ENCODE measurements around the gene GJC3.
A peak's percentile ranks its signal among the peaks of the same experiment; 100 is the strongest.
"Not testable (repeated sequence)": the region's sequence is repeated elsewhere in the genome, so short reads cannot be mapped to it uniquely, and the experiment has no call there.

Gene GJC3

DNA sequence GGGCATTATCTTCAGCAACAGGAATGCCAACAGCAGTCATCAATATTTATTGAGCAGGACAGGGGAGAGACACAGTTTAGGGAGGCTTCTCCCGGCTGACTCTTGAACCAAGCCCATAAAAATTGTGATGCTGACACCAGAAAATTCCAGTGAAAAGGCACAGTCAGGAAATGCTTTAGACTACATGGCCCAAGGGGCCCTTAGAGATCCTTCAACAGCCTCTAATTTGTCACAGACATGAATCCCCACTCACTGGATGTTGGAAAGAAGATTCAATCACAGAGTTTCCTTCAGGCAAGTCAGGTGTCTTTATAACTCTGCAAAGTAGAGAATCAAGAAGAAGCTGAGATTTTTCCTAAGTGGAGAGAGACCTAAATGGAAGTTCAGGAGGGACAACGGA lies 1.2 kb downstream of the GJC3 start:
- no peak for DNase-seq

DNA sequence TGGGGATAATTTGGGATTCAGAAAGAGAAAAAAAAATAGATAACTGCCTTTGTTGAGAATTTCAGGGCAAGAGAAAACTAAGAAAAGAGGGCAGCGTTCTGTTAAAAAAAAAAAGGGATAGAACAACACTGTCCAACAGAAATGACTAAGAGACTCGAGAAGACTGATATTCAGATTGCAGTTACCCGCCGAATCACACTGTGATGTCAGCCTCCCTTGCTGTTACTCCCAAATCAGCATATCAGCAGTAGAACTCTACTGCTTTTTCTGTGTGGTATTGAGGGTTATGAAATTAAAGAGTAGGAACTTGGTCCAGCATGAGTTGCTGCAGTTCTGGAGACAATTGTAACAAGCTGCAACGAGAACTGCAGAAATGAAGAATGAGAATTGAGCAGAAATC lies 1.9 kb downstream of the GJC3 start:
- DNase-seq: no peak

DNA sequence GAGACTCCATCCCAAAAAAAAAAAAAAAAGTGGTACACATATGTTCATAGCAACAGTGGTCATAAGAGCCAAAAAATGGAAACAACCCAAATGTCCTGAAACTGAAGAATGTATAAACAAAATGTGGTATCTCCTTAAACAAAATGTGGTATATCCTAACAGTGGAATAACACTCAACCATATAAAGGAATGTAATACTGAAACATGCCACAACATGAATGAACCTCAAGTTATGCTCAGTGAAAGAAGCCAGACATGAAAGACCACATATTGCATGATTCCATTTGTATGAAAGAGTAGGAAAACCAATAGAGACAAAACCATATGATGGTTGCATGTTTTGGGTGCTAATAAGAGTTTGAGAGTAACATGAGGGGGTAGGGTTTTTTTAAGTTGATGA lies 3.1 kb downstream of the GJC3 start:
- DNase-seq: no peak

DNA sequence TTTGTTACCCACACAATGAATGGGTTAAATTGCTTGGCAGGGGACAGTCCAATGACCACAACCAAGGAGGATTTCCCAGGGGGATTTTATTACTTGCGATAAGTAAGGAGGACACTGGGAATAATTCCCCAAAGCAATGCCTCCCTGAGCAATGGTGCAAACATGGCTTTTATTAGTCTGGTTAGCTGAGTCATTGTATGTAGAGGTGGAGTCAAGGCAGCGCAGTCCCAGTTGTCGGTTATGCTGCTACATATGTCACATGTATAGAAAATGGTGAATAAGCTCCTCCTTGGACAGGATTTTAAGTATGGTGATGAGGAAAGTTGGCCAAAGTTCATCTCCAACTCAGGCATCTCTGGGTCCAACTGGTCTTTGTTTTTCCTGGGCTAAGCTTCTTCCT lies 6.2 kb downstream of the GJC3 start:
- no peak for DNase-seq

DNA sequence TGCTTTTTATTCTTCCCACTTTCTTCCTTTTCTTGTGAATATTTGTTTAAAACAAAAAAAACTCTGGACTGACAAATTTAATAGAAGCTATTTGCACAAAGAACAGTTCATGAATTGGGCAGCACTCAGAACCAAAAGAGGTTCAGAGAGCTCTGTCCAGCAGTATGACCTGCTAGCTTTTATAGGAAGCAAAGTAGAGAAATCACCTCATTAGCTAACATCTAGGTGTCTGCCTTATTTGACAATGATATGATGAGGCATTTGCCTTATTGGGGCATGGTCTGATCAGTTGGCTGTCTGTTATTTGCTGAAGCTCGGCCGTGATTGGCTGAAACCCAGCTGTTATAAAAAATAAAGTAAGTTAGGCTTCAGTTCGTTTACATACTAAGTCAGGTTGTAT lies 9.3 kb downstream of the GJC3 start:
- DNase-seq: no peak

DNA sequence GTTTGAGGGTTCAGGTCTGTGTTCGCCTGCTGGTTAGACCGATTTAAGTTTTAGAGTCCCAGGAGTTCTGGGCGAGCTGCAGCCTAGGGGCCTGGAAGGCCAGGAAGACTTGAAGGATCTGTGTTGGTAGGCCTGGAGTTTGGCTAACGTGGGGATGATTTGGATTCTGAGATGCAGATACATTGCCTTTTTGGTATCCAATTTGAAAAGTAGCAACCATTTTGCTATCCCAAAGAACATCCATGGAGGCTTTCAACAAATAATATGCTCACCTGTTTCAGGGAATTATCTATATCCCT lies 9.7 kb downstream of the GJC3 start:
- DNase-seq: no peak

DNA sequence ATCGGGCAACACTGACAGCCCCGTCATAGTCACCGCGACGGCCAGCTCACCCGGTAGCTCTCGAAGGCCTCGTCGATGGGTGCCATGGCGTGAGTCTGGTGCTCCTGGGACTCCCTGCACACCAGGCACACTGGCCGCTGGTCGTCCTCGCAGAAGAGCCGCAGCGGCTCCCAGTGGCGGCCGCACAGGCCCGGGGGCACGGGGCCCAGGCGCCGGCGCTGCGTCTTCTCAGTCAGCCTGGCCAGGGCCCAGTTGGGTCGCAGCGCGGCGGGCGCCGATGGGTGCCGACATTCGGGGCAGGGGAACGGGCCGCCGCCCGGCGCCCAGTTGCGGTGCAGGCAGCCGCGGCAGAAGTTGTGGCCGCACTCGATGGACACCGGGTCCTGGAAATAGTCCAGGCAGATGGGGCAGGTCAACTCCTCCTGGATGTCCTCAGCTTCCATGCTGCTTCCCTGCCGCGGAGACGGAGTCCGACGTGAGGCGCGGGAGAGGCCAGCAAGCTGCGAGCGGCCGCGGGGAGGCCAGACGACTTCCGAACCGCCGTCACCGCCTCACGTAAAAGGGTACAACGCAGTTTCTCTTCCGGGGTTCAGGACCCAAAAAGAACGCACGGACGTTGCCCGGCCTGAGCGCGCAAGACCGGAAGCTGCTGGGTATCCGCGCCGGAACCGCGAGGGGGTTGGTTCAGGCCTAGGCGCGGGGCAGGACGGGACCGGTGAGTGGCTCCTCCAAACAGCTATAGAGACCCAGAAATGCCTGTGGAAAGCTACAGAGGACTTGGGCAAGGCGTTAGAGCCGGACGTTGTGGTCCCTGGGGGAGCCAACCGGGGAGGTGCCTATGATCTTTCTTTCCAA lies 10.2 kb downstream of the GJC3 start, which contains the start of gene TRIM4:
TSS of gene TRIM4 (minus strand) at position 572 of the 855 bp plus-strand sequence. CDS start at position 443, 129 bp downstream.
- peak; percentile 91 for DNase-seq

DNA sequence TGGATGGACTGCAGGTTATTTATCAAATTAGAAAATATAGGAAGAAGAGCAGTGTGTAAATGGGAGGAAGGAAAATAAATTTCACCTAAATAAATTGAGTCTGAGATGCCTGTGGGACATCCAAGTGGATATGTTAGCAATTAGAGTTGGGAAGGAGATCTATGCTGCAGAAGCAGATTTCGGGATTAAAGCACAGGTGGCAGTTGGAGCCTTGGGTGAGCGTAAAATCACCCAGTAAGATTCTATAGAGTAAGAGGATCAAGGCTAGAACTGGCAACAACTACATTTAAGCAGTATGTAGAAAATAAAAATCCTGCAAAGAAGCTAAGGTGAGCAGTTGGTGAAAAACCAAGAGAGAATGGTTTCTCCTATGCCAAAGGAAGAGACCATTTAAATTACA lies 18.4 kb downstream of the GJC3 start:
- DNase-seq: no peak

DNA sequence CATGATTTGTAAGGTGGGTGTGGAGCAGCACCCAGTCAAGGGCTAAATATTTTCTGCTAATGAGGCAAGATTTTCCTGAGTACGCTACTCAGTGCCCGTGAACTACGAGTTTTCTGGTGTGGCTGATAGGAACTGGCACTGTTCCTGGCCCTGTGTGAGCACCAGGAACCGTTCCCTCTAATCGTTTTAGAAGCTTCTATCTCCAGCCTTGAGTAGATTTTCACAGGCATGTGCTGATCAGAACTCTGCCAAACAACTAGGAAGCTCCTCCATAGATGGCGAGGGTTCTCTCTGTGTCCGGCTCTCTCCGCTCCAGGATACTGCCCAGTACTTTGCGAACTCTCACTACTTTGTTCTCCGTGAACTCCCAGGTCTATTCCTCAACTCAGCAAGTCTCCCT lies 27.8 kb downstream of the GJC3 start:
- no peak for DNase-seq

DNA sequence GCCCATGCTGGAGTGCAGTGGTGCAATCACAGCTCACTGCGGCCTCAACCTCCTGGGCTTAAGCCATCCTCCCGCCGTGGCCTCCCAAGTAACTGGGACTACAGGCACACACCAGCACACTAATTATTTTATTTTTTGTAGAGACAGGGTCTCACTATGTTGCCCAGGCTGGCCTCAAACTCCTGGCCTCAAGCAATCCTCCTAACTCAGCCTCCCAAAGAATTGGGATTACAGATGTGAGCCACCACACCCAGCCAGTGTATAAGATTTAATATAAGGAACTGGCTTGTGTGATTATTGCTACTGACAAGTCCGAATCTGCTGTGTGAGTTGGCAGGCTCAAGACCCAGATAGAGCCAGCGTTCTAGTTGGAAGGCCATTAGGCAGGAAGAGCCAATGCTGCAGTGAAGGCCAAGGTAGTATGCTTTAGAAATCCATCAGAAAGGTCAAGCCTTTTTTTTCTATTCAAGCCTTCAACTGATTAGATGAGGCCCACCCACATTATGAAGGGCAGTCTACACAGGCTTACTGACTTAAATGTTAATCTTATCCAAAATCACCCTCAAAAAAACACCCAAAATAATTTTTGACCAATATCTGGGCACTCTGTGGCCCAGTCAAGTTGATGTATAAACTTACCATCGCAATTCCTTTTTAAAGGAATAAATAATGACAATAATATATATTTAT lies 29.4 kb downstream of the GJC3 start:
- no peak for DNase-seq

DNA sequence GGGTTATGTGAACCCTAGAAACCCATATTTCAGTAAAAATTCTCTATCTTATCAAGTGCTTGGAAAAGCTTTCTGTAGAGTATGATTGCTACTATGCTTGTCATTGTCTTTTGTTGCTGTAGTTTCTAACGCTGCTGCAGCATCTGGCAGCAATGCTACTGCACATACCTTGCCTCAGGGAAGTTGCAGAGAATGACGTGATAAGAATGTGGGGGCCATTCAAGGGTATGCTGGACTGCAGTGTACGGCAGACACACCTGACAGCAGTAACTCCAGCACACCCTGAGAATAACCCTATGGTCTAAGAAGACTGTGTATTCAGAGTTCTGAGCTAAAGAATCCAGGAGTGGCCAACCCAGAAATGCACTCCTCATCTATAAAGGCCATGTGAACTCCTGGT lies 30.6 kb downstream of the GJC3 start:
- DNase-seq: no peak

DNA sequence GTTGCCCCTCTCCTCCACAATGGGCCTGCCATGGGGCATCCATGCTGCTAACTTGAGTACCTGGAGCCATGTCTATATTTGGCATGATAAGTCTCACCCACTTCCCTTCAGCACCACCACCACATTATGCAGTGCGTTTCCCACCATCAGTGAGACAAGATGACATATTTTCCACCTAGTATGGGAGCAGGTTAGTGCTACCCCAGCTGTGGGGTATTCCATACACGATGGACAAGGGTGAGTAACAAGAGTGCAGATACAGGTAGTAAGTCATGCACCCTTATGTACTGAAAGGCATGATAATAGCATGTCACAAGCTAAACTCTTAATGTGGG lies 31.4 kb downstream of the GJC3 start:
- no peak for DNase-seq

DNA sequence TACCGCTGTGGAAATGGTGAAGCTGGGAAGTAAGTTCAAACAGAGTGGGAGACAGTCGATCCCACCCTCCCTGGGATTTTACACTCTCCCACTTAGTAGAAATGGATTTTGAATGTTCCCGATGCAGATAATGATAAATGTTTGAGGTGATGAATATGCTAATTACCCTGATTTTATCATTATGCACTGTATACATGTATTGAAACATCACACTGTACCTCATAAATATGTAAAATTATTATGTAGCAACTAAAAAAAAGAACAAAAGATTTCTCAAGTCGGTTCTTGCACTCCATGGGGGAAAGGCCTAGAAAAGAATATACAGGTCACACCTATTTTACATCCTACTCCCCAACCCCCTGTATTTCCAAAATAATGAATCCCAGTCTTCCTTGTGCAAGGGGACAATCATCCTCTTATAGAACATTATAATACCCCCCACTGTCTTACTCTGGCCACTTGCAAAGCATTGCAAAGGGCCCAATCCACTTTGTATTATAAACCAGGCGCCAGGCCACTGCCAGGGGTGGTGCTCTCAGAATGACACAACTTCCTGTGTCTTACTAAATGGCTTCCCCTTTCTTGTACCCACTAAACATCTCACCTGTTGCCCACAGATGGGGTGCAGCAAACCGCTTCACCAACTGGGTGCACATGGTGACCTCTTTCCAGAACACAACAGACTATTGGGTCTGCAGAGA lies 31.9 kb downstream of the GJC3 start:
- no peak for DNase-seq

DNA sequence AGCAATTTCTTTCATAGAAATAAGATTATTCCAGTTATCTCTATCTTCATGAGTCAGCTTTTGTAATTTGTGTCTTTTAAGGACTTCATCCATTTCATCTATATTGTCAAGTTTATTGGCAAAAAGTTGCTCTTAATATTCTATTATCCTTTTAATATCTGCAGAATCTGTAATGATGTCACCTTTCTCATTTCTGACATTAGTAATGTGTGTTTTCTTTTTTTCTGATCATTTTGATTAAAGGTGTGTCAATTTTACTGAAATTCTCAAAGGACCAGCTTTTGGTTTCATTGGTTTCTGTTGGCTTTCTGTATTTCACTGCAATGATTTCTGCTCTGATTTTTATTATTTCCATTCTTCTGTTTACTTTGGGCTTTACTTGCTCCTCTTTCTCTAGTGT lies 34.7 kb downstream of the GJC3 start:
- no peak for DNase-seq

DNA sequence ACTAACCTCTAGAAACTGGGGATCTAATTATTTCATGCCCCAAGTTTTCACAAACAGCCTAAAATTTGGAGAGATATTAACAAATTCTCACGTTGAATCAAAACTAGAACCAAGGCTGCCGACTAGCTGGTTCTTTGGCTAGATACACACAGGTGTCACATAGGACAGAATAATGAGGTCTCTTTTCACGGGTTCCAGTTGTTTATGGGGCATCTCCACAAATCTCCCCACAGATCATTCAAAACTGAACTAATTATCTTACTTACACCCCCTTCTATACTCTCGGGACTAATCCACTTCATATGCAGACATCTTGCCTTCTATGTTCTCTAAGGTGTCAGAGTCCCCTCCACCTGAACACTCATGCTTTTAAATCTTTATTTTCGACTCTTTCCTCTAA lies 36.1 kb downstream of the GJC3 start:
- no peak for DNase-seq

DNA sequence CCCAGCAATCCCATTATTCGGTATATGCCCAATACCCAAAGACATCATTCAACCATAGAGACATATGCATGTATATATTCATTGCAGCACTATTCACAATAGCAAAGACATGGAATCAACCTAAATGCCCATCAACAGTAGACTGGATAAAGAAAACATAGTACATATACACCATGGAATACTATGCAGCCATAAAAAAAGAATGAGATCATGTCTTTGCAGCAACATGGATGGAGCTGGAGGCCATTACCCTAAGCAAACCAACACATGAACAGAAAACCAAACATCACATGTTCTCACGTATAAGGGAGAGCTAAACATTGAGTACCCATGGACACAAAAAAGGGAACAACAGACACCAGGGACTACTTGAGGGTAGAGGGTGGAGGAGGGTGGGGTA lies 39.1 kb downstream of the GJC3 start:
- DNase-seq: not testable (repeated sequence)

DNA sequence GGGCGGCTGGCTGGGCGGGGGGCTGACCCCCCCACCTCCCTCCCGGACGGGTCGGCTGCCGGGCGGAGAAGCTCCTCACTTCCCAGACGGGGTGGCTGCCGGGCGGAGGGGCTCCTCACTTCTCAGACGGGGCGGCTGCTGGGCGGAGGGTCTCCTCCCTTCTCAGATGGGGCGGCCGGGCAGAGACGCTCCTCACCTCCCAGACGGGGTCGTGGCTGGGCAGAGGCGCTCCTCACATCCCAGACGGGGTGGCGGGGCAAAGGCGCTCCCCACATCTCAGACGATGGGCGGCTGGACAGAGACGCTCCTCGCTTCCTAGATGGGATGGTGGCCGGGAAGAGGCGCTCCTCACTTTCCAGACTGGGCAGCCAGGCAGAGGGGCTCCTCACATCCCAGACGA lies 41.1 kb downstream of the GJC3 start:
- not testable (repeated sequence) for DNase-seq

DNA sequence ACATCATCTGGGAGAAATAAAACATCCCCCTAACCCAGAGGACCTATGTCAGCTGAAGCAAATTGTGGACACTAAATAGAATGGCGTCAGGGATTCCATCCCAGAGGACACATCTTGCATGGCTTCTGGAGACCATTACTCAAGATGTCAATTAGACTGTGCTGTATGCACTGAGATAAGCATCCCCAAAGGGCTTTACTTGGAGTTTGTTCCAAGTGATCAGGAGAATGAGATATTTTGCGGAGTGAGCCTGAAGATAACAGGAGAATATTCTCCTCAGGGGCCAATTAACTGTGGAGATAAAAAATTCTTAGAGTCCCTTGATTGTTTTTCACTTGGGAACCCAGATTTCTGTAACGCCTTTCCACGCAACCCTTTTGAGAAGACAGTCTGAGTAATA lies 48.0 kb downstream of the GJC3 start:
- DNase-seq: no peak

DNA sequence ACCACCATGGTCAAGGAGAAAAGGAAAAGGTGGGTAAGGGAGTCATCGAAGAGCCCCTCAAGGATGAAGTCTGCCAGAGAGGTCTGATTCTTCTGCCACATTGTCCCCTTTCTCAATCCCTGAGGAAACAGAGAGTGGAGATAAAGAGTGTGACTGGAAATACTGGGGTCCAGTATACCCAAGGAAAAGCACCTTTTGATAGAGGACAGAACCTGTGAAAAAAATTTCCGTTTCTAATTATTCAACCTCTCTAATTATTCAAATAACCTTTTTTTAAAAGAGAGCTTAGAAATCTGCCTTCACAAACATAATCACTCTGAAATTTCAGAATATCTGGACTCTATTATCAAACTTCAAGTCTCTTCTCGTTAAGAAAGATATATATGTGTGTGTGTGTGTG lies 52.5 kb downstream of the GJC3 start, which contains the start of gene OR2AE1:
TSS of gene OR2AE1 (minus strand) at position 101 of the 400 bp plus-strand sequence. CDS start at position 101, 0 bp downstream.
- no peak for DNase-seq

DNA sequence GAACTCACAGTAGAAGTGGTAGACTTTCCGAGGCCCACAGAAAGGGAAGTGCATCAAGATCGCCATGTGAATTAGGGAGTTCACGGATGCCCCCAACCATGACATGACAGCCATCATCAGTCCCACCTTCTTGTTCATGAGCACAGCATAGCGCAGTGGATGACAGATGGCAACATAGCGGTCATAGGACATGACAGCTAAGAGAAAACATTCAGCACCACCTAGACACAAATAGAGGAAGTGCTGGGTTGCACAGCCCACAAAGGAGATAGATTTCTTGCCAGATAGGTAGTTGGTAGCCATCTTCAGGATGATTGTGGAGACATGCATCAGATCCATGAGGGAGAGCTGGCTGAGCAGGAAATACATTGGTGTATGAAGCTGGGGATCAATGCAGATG lies 52.9 kb downstream of the GJC3 start:
- DNase-seq: no peak
